HepG2 (cell line): Measurements from ENCODE around the gene HS3ST5. TPM values are rescaled to one million over a fixed set of nuclear protein-coding genes. Genes with fewer than 3 reads are reported as not detected.

ENCODE experiments used
- ATAC-seq: fragments of 200-7000 bp; cut with Tn5 transposase; 3 replicates; pipeline ENCODE4 v1.9.1; 2020; ENCODE audit warnings: mild to moderate bottlenecking, moderate library complexity
- BruUV-seq: library from RNA; stranded (reverse); fragments of 400-500 nt; replicated peaks from 2 replicates; lab custom pipeline; 2021; lab: Mats Ljungman, UMichigan
- CTCF ChIA-PET: fragments of 300-600 bp; formaldehyde crosslinking; extraction: SDS; loops from one replicate; lab custom pipeline; 2021; ENCODE audit warnings: low total read pairs, inconsistent platforms, low intra/inter-chr PET ratio; lab: Yijun Ruan, JAX
- POLR2A ChIA-PET: fragments of 350-600 bp; sonication (Branson Sonifier 250); formaldehyde crosslinking; loops from one replicate; lab custom pipeline; 2020; ENCODE audit warnings: antibody characterized with exemption, inconsistent platforms; lab: Yijun Ruan, JAX
- DNase-seq: peaks from one replicate; pipeline ENCODE4 v3.0.0-alpha.2; 2015; ENCODE audit warnings: low spot score
- FAIRE-seq: peaks from 3 replicates; lab custom pipeline; 2011; peaks lifted over from hg19 to GRCh38; lab: Jason Lieb, UNC
- H2AFZ ChIP-seq: one replicate; pipeline ENCODE4 v1.6.1; 2011; ENCODE audit warnings: low read length, inconsistent platforms
- H3K27ac ChIP-seq: fragments of 300-600 bp; 3 replicates; pipeline ENCODE4 v1.8.0; 2011; ENCODE audit warnings: mixed run types, mild to moderate bottlenecking, mixed read lengths, low read length, inconsistent platforms; ENCODE audit not compliant: insufficient read depth; ENCODE audit errors: extremely low read length
- H3K27me3 ChIP-seq, 2 experiments: fragments of 200-600 bp in 1 of 2; 2 replicates in 1 of 2; 3 replicates in 1 of 2; pipeline versions ENCODE4 v1.6.0 to v1.8.0; 2011; ENCODE audit warnings: low read length in 2 of 2, mild to moderate bottlenecking in 2 of 2, moderate library complexity in 2 of 2, inconsistent platforms in 1 of 2; ENCODE audit not compliant: insufficient read depth in 2 of 2, control insufficient read depth in 1 of 2
- H3K36me3 ChIP-seq, 2 experiments: fragments of 200-600 bp in 1 of 2; replicated peaks in 1 of 2; 2 replicates in 1 of 2; 3 replicates in 1 of 2; pipeline versions ENCODE4 v1.5.1 to v1.8.0; 2011; ENCODE audit warnings: low read length in 2 of 2, inconsistent platforms in 1 of 2; ENCODE audit not compliant: insufficient read depth in 2 of 2, control insufficient read depth in 1 of 2
- H3K4me1 ChIP-seq: 2 replicates; pipeline ENCODE4 v1.5.1; 2012; ENCODE audit warnings: low read length, inconsistent platforms; ENCODE audit not compliant: insufficient read depth
- H3K4me2 ChIP-seq: 2 replicates; pipeline ENCODE4 v1.6.0; 2011; ENCODE audit warnings: low read depth, low read length, inconsistent platforms
- H3K4me3 ChIP-seq, 3 experiments: fragments of 200-600 bp in 1 of 3; sonication (generic), shearing (Covaris generic) in 1 of 3; replicated peaks in 1 of 3; 2 replicates each; pipeline ENCODE4 v1.5.1; 2011 to 2016; ENCODE audit warnings: low read length in 3 of 3, inconsistent platforms in 2 of 3, low read depth in 2 of 3, mild to moderate bottlenecking in 2 of 3, control low read depth in 1 of 3, mixed read lengths in 1 of 3; ENCODE audit not compliant: insufficient read depth in 1 of 3
- H3K79me2 ChIP-seq: one replicate; pipeline ENCODE4 v1.6.1; 2011; ENCODE audit warnings: low read length, inconsistent platforms; ENCODE audit not compliant: insufficient read depth
- H3K9ac ChIP-seq: 2 replicates; pipeline ENCODE4 v1.6.0; 2011; ENCODE audit warnings: mild to moderate bottlenecking, low read depth, low read length, inconsistent platforms; ENCODE audit not compliant: insufficient read depth
- H3K9me3 ChIP-seq: 2 replicates; pipeline ENCODE4 v1.5.1; 2012; ENCODE audit warnings: mild to moderate bottlenecking, low read length
- H4K20me1 ChIP-seq: 2 replicates; pipeline ENCODE4 v1.6.0; 2011; ENCODE audit warnings: inconsistent platforms, mild to moderate bottlenecking, low read length, moderate library complexity; ENCODE audit not compliant: insufficient read depth
- CBFB ChIP-seq: sonication (generic); formaldehyde crosslinking; IDR thresholded peaks from 2 replicates; pipeline ENCODE4 v1.4.0; 2020; ENCODE audit warnings: missing genetic modification reagents
- GTF2F1 ChIP-seq: fragments of 150-350 bp; IDR thresholded peaks from 2 replicates; pipeline ENCODE4 v1.6.1; 2014; ENCODE audit warnings: low read length
- HDAC1 ChIP-seq: sonication (generic); formaldehyde crosslinking; IDR thresholded peaks from 2 replicates; pipeline ENCODE4 v1.5.1; 2020; ENCODE audit warnings: mild to moderate bottlenecking, missing genetic modification reagents
- IKZF4 ChIP-seq: sonication (generic); formaldehyde crosslinking; IDR thresholded peaks from 2 replicates; pipeline ENCODE4 v1.5.1; 2020; ENCODE audit warnings: borderline replicate concordance, mild to moderate bottlenecking, low read depth, missing genetic modification reagents; ENCODE audit errors: not compliant biosample characterization
- MAZ ChIP-seq, 2 experiments: sonication (generic) in 1 of 2; formaldehyde crosslinking in 1 of 2; IDR thresholded peaks; 2 replicates each; pipeline versions ENCODE4 v1.5.0 to v1.6.1; 2012 to 2020; ENCODE audit warnings: low read depth in 2 of 2, mild to moderate bottlenecking in 2 of 2, borderline replicate concordance in 1 of 2, improper control_type of control experiment in 1 of 2, low read length in 1 of 2, missing genetic modification reagents in 1 of 2, moderate library complexity in 1 of 2
- PHB2 ChIP-seq: fragments of 450-650 bp; IDR thresholded peaks from 2 replicates; pipeline ENCODE4 v1.6.1; 2018; ENCODE audit not compliant: partially characterized antibody
- PHF8 ChIP-seq: sonication (generic); formaldehyde crosslinking; IDR thresholded peaks from 2 replicates; pipeline ENCODE4 v1.5.0; 2020; ENCODE audit warnings: missing genetic modification reagents
- POGK ChIP-seq: sonication (generic); formaldehyde crosslinking; conservative IDR thresholded peaks from 2 replicates; pipeline ENCODE4 v1.8.0; 2022; ENCODE audit warnings: mild to moderate bottlenecking, moderate library complexity, missing genetic modification reagents
- RCOR2 ChIP-seq: IDR thresholded peaks from 2 replicates; pipeline ENCODE4 v1.6.1; 2016; ENCODE audit warnings: missing biosample characterization, missing genetic modification reagents
- SMAD3 ChIP-seq: sonication (generic); formaldehyde crosslinking; IDR thresholded peaks from 2 replicates; pipeline ENCODE4 v1.4.0; 2020; ENCODE audit warnings: missing genetic modification reagents
- SP4 ChIP-seq: sonication (generic); formaldehyde crosslinking; IDR thresholded peaks from 2 replicates; pipeline ENCODE4 v1.8.1; 2023; ENCODE audit warnings: mild to moderate bottlenecking, missing genetic modification reagents
- SSRP1 ChIP-seq: IDR thresholded peaks from 2 replicates; pipeline ENCODE4 v1.6.1; 2016; ENCODE audit warnings: control low read depth
- TBP ChIP-seq: sonication (generic); formaldehyde crosslinking; IDR thresholded peaks from 2 replicates; pipeline ENCODE4 v1.5.0; 2020; ENCODE audit warnings: missing genetic modification reagents
- ZBTB37 ChIP-seq: sonication (generic); formaldehyde crosslinking; IDR thresholded peaks from 2 replicates; pipeline ENCODE4 v1.4.0; 2020; ENCODE audit warnings: mild to moderate bottlenecking, missing genetic modification reagents
- ZC3H13 ChIP-seq: sonication (generic); formaldehyde crosslinking; IDR thresholded peaks from 2 replicates; pipeline ENCODE4 v1.8.1; 2023; ENCODE audit warnings: mild to moderate bottlenecking, missing genetic modification reagents, moderate library complexity
- ZFX ChIP-seq: sonication (generic); formaldehyde crosslinking; IDR thresholded peaks from 2 replicates; pipeline ENCODE4 v1.4.0; 2020; ENCODE audit warnings: mild to moderate bottlenecking, low read depth, missing genetic modification reagents, moderate library complexity
- ZKSCAN1 ChIP-seq: fragments of 150-350 bp; IDR thresholded peaks from 2 replicates; pipeline ENCODE4 v1.6.1; 2014; ENCODE audit warnings: low read length
- ZNF124 ChIP-seq: sonication (generic); formaldehyde crosslinking; IDR thresholded peaks from 2 replicates; pipeline ENCODE4 v1.4.0; 2020; ENCODE audit warnings: missing genetic modification reagents
- ZNF343 ChIP-seq: sonication (generic); formaldehyde crosslinking; IDR thresholded peaks from 2 replicates; pipeline ENCODE4 v1.4.0; 2020; ENCODE audit warnings: mild to moderate bottlenecking, missing genetic modification reagents
- ZNF354B ChIP-seq: sonication (generic); formaldehyde crosslinking; IDR thresholded peaks from 2 replicates; pipeline ENCODE4 v1.8.0; 2022; ENCODE audit warnings: mild to moderate bottlenecking, missing genetic modification reagents
- ZNF547 ChIP-seq: sonication (generic); formaldehyde crosslinking; IDR thresholded peaks from 2 replicates; pipeline ENCODE4 v1.5.1; 2020; ENCODE audit warnings: mild to moderate bottlenecking, missing genetic modification reagents
- ZNF549 ChIP-seq: sonication (generic); formaldehyde crosslinking; IDR thresholded peaks from 2 replicates; pipeline ENCODE4 v1.5.0; 2020; ENCODE audit warnings: missing genetic modification reagents
- ZNF616 ChIP-seq: sonication (generic); formaldehyde crosslinking; IDR thresholded peaks from 2 replicates; pipeline ENCODE4 v1.5.0; 2020; ENCODE audit warnings: low read depth, mild to moderate bottlenecking, missing genetic modification reagents
- ZNF883 ChIP-seq: sonication (generic); formaldehyde crosslinking; IDR thresholded peaks from 2 replicates; pipeline ENCODE4 v1.5.1; 2020; ENCODE audit warnings: mild to moderate bottlenecking, missing genetic modification reagents; ENCODE audit errors: not compliant biosample characterization
- WGBS: methylation state at CpG from one replicate; pipeline ENCODE4 v1.1.6; 2017; ENCODE audit warnings: low lambda C conversion rate; 5-methylcytosine and 5-hydroxymethylcytosine counted together
- in situ Hi-C: cut with HindIII; loops from 2 replicates; pipeline ENCODE4 v1.10.0; 2017; ENCODE audit warnings: low pct_unique_long_range_greater_than_20kb; ENCODE audit not compliant: extremely low pct_ligation_motif_present
- intact Hi-C: fragments of 100-400 bp; cut with micrococcal nuclease; formaldehyde crosslinking; loops from one replicate; pipeline ENCODE4 v1.10.0; 2022; ENCODE audit not compliant: unreplicated experiment
- polyA plus RNA-seq, 8 experiments: library from polyadenylated mRNA; depleted of rRNA in 3 of 8; stranded (reverse) in 7 of 8; unstranded in 1 of 8; fragments of >200 nt; fragmentation: Illumina TruSeq in 4 of 8; extraction: Trizol in 4 of 8; gene quantifications; 2 replicates each; pipeline versions ENCODE4 v1.2.1 to v1.2.3, GENCODE V29; 2011 to 2016; ENCODE audit warnings: low read depth in 4 of 8, missing spikeins in 1 of 8, mixed read lengths in 1 of 8; ENCODE audit not compliant: insufficient read depth in 1 of 8
- total RNA-seq, 5 experiments: library from RNA; depleted of rRNA; stranded (reverse); fragments of >200 nt; fragmentation: Illumina TruSeq; extraction: Trizol; gene quantifications; 2 replicates each; pipeline ENCODE4 v1.2.3, GENCODE V29; 2016; ENCODE audit warnings: low read depth in 1 of 5

HS3ST5 gene
- total and polyA plus RNA-seq, 2 of the 13 experiments (the other 11 are each of a cell fraction or from before 2014, with no cell fraction given): 1.1 to 1.6 TPM

GRCh38 chr6:114301596-114302219 is 41.1 kb downstream of the HS3ST5 start:
- FAIRE-seq: peak; percentile 56
- ChIA-PET CTCF (no interaction called here), POLR2A (interaction anchor here (1.0 to 1.6 kb wide), 3 partner anchors 39 to 307 kb away, joined by 3 to 7 read pairs (median 3); no protein-coding TSS in a partner anchor)
- Histone ChIP-seq H3K4me3 (no peak overlapping the region; a peak in 1 of 6 replicates), H3K27ac (peak overlapping the region; percentile 58), H3K9me3 (peaks cover 7% of the 10 kb centered on the region), H2AFZ (no peak overlapping the region), H3K27me3 (no peaks in the 10 kb centered on the region), H4K20me1 (no peaks in the 10 kb centered on the region), H3K36me3 (no peaks in the 10 kb centered on the region), H3K4me1 (peaks cover 36% of the 10 kb centered on the region), H3K9ac (0 out of 2 replicates have a peak overlapping the region, but pooled peaks have one; percentile 7), H3K79me2 (peaks cover 2% of the 10 kb centered on the region), H3K4me2 (peak overlapping the region; percentile 59)
- WGBS: 3% methylated on average over 2 of the region's 2 CpGs
- intact Hi-C loops: loop anchor here (5.0 kb wide), 1 partner anchor 134 kb away; no protein-coding TSS in a partner anchor
- BruUV-seq: no TSS peak
- in situ Hi-C loops: no loop called here
- peak; percentile 91 for ATAC-seq
- peak; percentile 55 for DNase-seq
- TF ChIP-seq CBFB (CRISPR knock-in tag): no peak
- no peak for TF ChIP-seq ZNF883 (CRISPR knock-in tag)
- no peak for TF ChIP-seq IKZF4
- no peak for TF ChIP-seq ZC3H13 (CRISPR knock-in tag)
- no peak for TF ChIP-seq ZNF547 (CRISPR knock-in tag)
- no peak for TF ChIP-seq ZNF549 (CRISPR knock-in tag)
- TF ChIP-seq PHB2: no peak
- no peak for TF ChIP-seq HDAC1
- no peak for TF ChIP-seq PHF8 (CRISPR knock-in tag)
- no peak for TF ChIP-seq MAZ (IDR thresholded peaks at IDR 0.05; ENCODE audit: borderline replicate concordance, low read depth, low read length)
- TF ChIP-seq MAZ (CRISPR knock-in tag; IDR thresholded peaks at IDR 0.05; ENCODE audit: low read depth): no peak
- TF ChIP-seq RCOR2 (CRISPR knock-in tag): no peak
- TF ChIP-seq ZNF616 (CRISPR knock-in tag): no peak
- no peak for TF ChIP-seq GTF2F1
- no peak for TF ChIP-seq ZKSCAN1
- no peak for TF ChIP-seq ZNF124 (CRISPR knock-in tag)
- TF ChIP-seq ZFX (CRISPR knock-in tag): no peak
- no peak for TF ChIP-seq ZNF343 (CRISPR knock-in tag)
- no peak for TF ChIP-seq SSRP1 (CRISPR knock-in tag)
- no peak for TF ChIP-seq ZBTB37 (CRISPR knock-in tag)
- no peak for TF ChIP-seq POGK (CRISPR knock-in tag)
- TF ChIP-seq SMAD3 (CRISPR knock-in tag): peak; percentile 61; the same call in 1 of the 2 replicates
- TF ChIP-seq SP4 (CRISPR knock-in tag): no peak
- TF ChIP-seq TBP: no peak
- no peak for TF ChIP-seq ZNF354B
